K562 (cell line): ENCODE data around the gene ARID5B. TPM values are rescaled to one million over a fixed set of nuclear protein-coding genes. Genes with fewer than 3 reads are reported as not detected.

Source experiments
- ATAC-seq: fragments of 200-7000 bp; cut with Tn5 transposase; 3 replicates; pipeline ENCODE4 v1.9.1; 2020; ENCODE audit warnings: moderate library complexity
- BruUV-seq: library from RNA; stranded (reverse); fragments of 400-500 nt; replicated peaks from 2 replicates; lab custom pipeline; 2021; lab: Mats Ljungman, UMichigan
- CTCF ChIA-PET: fragments of 300-600 bp; formaldehyde crosslinking; extraction: SDS; loops from one replicate; lab custom pipeline; 2021; ENCODE audit warnings: low intra/inter-chr PET ratio; lab: Yijun Ruan, JAX
- POLR2A ChIA-PET: fragments of 300-600, 350-650 bp; sonication (Branson Sonifier 250); formaldehyde crosslinking; extraction: SDS; loops from one replicate; lab custom pipeline; 2021; ENCODE audit warnings: antibody characterized with exemption, inconsistent platforms; lab: Yijun Ruan, JAX
- DNase-seq, 4 experiments: peaks; one replicate each; pipeline versions ENCODE4 v3.0.0 to v3.0.0-alpha.2; 2011 to 2018; ENCODE audit warnings: low spot score in 3 of 4, mixed read lengths in 3 of 4; ENCODE audit errors: extremely low read depth in 1 of 4
- FAIRE-seq: peaks from 2 replicates; lab custom pipeline; 2011; peaks lifted over from hg19 to GRCh38; lab: Jason Lieb, UNC
- H2AFZ ChIP-seq: 2 replicates; pipeline ENCODE4 v1.6.0; 2011; ENCODE audit warnings: low read depth, low read length, control low read depth, inconsistent platforms
- H3K27ac ChIP-seq: fragments of 200-600 bp; 3 replicates; pipeline ENCODE4 v1.8.0; 2011; ENCODE audit warnings: low read depth, mild to moderate bottlenecking, control low read depth, inconsistent platforms, low read length, moderate library complexity, mixed read lengths; ENCODE audit errors: extremely low read depth
- H3K27me3 ChIP-seq, 2 experiments: fragments of 300-600 bp in 1 of 2; 2 replicates in 1 of 2; 3 replicates in 1 of 2; pipeline versions ENCODE4 v1.6.0 to v1.8.0; 2011; ENCODE audit warnings: inconsistent platforms in 2 of 2, low read length in 2 of 2, mild to moderate bottlenecking in 1 of 2, mixed read lengths in 1 of 2, moderate library complexity in 1 of 2; ENCODE audit not compliant: control insufficient read depth in 2 of 2, insufficient read depth in 2 of 2
- H3K36me3 ChIP-seq: fragments of 300-600 bp; 3 replicates; pipeline ENCODE4 v1.8.0; 2011; ENCODE audit warnings: mild to moderate bottlenecking, low read length, inconsistent platforms; ENCODE audit not compliant: control insufficient read depth, insufficient read depth
- H3K4me1 ChIP-seq, 2 experiments: fragments of 200-600 bp in 1 of 2; replicated peaks in 1 of 2; 2 replicates in 1 of 2; 3 replicates in 1 of 2; pipeline versions ENCODE4 v1.5.1 to v1.8.0; 2011; ENCODE audit warnings: inconsistent platforms in 2 of 2, low read length in 2 of 2, mild to moderate bottlenecking in 1 of 2, mixed read lengths in 1 of 2, moderate library complexity in 1 of 2; ENCODE audit not compliant: control insufficient read depth in 2 of 2, insufficient read depth in 2 of 2
- H3K4me2 ChIP-seq: 2 replicates; pipeline ENCODE4 v1.6.1; 2011; ENCODE audit warnings: low read length, control low read depth, inconsistent platforms, mixed read lengths; ENCODE audit not compliant: insufficient read depth
- H3K4me3 ChIP-seq: fragments of 200-600 bp; sonication (generic), shearing (Covaris generic); 2 replicates; pipeline ENCODE4 v1.5.1; 2016; ENCODE audit warnings: control low read depth, inconsistent platforms
- H3K79me2 ChIP-seq: fragments of 200-600 bp; 3 replicates; pipeline ENCODE4 v1.8.0; 2011; ENCODE audit warnings: low read length, inconsistent platforms; ENCODE audit not compliant: control insufficient read depth, insufficient read depth
- H3K9ac ChIP-seq, 2 experiments: 2 replicates each; pipeline versions ENCODE4 v1.6.0 to v1.6.1; 2011; ENCODE audit warnings: low read depth in 2 of 2, low read length in 2 of 2, control low read depth in 1 of 2, inconsistent platforms in 1 of 2, mild to moderate bottlenecking in 1 of 2, mixed read lengths in 1 of 2; ENCODE audit not compliant: insufficient read depth in 1 of 2
- H3K9me1 ChIP-seq: one replicate; pipeline ENCODE4 v1.6.0; 2011; ENCODE audit warnings: inconsistent platforms, mild to moderate bottlenecking, low read length, moderate library complexity; ENCODE audit not compliant: control insufficient read depth, insufficient read depth
- H3K9me3 ChIP-seq: replicated peaks from 2 replicates; pipeline ENCODE4 v1.5.1; 2011; ENCODE audit warnings: low read depth, low read length, inconsistent platforms; ENCODE audit not compliant: control insufficient read depth, insufficient read depth
- H4K20me1 ChIP-seq: replicated peaks from 2 replicates; pipeline ENCODE4 v1.6.1; 2011; ENCODE audit warnings: low read length, inconsistent platforms, mixed read lengths; ENCODE audit not compliant: control insufficient read depth, insufficient read depth
- DNMT1 ChIP-seq: fragments of 450-650 bp; IDR thresholded peaks from 2 replicates; pipeline ENCODE4 v1.6.1; 2016; ENCODE audit warnings: antibody characterized with exemption, mild to moderate bottlenecking
- FOXK2 ChIP-seq, 2 experiments: fragments of 450-650 bp; IDR thresholded peaks in 1 of 2; conservative IDR thresholded peaks in 1 of 2; 2 replicates each; pipeline ENCODE4 v1.6.1; 2016; ENCODE audit warnings: low read depth in 2 of 2, mild to moderate bottlenecking in 1 of 2
- HEY1 ChIP-seq: fragments of 250-450 bp; sonication (Bioruptor Pico); IDR thresholded peaks from 2 replicates; pipeline ENCODE4 v1.5.0; 2020; ENCODE audit warnings: mild to moderate bottlenecking, moderate library complexity, borderline replicate concordance
- NBN ChIP-seq: fragments of 450-650 bp; IDR thresholded peaks from 2 replicates; pipeline ENCODE4 v1.6.1; 2016; ENCODE audit warnings: low read depth, mild to moderate bottlenecking
- NFIX ChIP-seq: fragments of 250-450 bp; sonication (Bioruptor Pico); IDR thresholded peaks from 2 replicates; pipeline ENCODE4 v1.4.0; 2020; ENCODE audit warnings: low read depth, mild to moderate bottlenecking, moderate library complexity
- POLR2AphosphoS5 ChIP-seq: IDR thresholded peaks from 2 replicates; pipeline ENCODE4 v1.6.1; 2011; ENCODE audit warnings: mild to moderate bottlenecking, low read depth, low read length, moderate library complexity; ENCODE audit not compliant: control insufficient read depth, insufficient read depth
- SRSF3 ChIP-seq: fragments of 200-400 bp; formaldehyde crosslinking; IDR thresholded peaks from 2 replicates; pipeline ENCODE4 v1.6.1; 2016; ENCODE audit warnings: mild to moderate bottlenecking, low read length, moderate library complexity; ENCODE audit not compliant: insufficient read depth
- TCF3 ChIP-seq: sonication (generic); formaldehyde crosslinking; IDR thresholded peaks from 2 replicates; pipeline ENCODE4 v1.4.0; 2020; ENCODE audit warnings: mild to moderate bottlenecking, missing genetic modification reagents
- ZBTB7A ChIP-seq: IDR thresholded peaks from 2 replicates; pipeline ENCODE4 v1.6.1; 2011; ENCODE audit warnings: low read depth, mild to moderate bottlenecking, low read length, moderate library complexity, borderline replicate concordance; ENCODE audit not compliant: control insufficient read depth
- ZNF589 ChIP-seq: fragments of 200-800 bp; sonication (Bioruptor generic); IDR thresholded peaks from 2 replicates; pipeline ENCODE4 v1.6.1; 2016; ENCODE audit warnings: low read depth, missing genetic modification characterization, missing compliant biosample characterization
- WGBS: fragments of 100-300 bp; shearing (Covaris generic); methylation state at CpG from one replicate; pipeline ENCODE4 v1.1.6; 2016; ENCODE audit warnings: low coverage, mixed read lengths; ENCODE audit not compliant: insufficient coverage; ENCODE audit errors: missing lambda C conversion rate; 5-methylcytosine and 5-hydroxymethylcytosine counted together
- in situ Hi-C: fragments of 300-500 bp; cut with MboI; formaldehyde crosslinking; loops from 4 replicates; pipeline ENCODE4 v1.15.0; 2018; ENCODE audit warnings: inconsistent platforms, mixed read lengths
- intact Hi-C: fragments of 100-400 bp; cut with micrococcal nuclease; formaldehyde crosslinking; loops from 2 replicates; pipeline ENCODE4 v1.14.2; 2022
- polyA plus RNA-seq, 8 experiments: library from polyadenylated mRNA; depleted of rRNA in 4 of 8; stranded (reverse) in 5 of 8; unstranded in 3 of 8; fragments of >200 nt; fragmentation: Nextera tagmentation in 2 of 8; fragmentation: Illumina TruSeq in 1 of 8; extraction: Ambion mirVana in 2 of 8; extraction: Trizol in 1 of 8; gene quantifications; 2 replicates each; pipeline versions ENCODE4 v1.2.1 to v1.2.3, GENCODE V29; 2011 to 2014; ENCODE audit warnings: inconsistent platforms in 1 of 8, missing spikeins in 1 of 8
- total RNA-seq, 7 experiments: library from RNA; depleted of rRNA in 6 of 7; stranded (reverse); fragments of >200 nt in 6 of 7; fragmentation: Illumina TruSeq in 2 of 7; extraction: Trizol in 2 of 7; gene quantifications; 2 replicates each; pipeline versions ENCODE4 v1.2.1 to v1.2.3, GENCODE V29; 2011 to 2021; ENCODE audit warnings: low replicate concordance in 1 of 7
- TF ChIP-seq, protein P1 (sequence below): fragments of 450-650 bp; conservative IDR thresholded peaks from 2 replicates; pipeline ENCODE4 v1.6.1; 2016; ENCODE audit warnings: missing genetic modification characterization, low read depth, mild to moderate bottlenecking, control low read depth, missing compliant biosample characterization
- TF ChIP-seq, protein P2 (sequence below): fragments of 450-650 bp; IDR thresholded peaks from 2 replicates; pipeline ENCODE4 v1.6.1; 2016; ENCODE audit warnings: low read depth, mild to moderate bottlenecking, moderate library complexity
- TF ChIP-seq, protein P3 (sequence below): sonication (generic); formaldehyde crosslinking; IDR thresholded peaks from 2 replicates; pipeline ENCODE4 v1.8.1; 2023; ENCODE audit warnings: mild to moderate bottlenecking, missing genetic modification reagents, moderate library complexity

Gene ARID5B
- total and polyA plus RNA-seq, 9 of the 15 experiments (the other 6 are each of a cell fraction or from before 2014, with no cell fraction given): 0.48 to 1.6 (median 0.80) TPM

DNA sequence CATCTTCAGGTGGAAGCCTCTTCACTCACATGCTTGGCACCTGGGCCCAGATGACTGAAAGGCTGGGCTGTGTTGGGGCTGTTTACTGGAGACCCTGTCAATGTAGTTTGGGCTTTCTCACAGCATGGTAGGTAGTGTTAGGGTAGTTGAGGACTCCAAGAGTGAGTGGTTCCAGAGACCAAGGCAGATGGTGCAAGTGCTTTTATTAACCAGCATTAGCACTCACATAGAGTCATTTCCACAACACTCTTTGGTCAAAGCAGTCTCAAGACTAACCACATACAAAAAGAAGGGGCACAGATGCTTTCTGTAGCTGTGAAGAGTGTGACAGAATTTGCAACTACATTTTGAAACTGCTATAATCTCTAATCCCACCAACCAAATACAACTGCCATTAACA, 232.1 kb downstream of the ARID5B start (continued):
- TF ChIP-seq POLR2AphosphoS5 (no peak), NFIX (CRISPR knock-in tag) (no peak), HEY1 (CRISPR knock-in tag) (no peak), ZBTB7A (no peak), NBN (no peak), ZNF589 (CRISPR knock-in tag) (no peak), TCF3 (CRISPR knock-in tag) (no peak)
- TF ChIP-seq, protein P1, sequence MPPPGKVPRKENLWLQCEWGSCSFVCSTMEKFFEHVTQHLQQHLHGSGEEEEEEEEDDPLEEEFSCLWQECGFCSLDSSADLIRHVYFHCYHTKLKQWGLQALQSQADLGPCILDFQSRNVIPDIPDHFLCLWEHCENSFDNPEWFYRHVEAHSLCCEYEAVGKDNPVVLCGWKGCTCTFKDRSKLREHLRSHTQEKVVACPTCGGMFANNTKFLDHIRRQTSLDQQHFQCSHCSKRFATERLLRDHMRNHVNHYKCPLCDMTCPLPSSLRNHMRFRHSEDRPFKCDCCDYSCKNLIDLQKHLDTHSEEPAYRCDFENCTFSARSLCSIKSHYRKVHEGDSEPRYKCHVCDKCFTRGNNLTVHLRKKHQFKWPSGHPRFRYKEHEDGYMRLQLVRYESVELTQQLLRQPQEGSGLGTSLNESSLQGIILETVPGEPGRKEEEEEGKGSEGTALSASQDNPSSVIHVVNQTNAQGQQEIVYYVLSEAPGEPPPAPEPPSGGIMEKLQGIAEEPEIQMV (tag): no peak
- TF ChIP-seq, protein P2, sequence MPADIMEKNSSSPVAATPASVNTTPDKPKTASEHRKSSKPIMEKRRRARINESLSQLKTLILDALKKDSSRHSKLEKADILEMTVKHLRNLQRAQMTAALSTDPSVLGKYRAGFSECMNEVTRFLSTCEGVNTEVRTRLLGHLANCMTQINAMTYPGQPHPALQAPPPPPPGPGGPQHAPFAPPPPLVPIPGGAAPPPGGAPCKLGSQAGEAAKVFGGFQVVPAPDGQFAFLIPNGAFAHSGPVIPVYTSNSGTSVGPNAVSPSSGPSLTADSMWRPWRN: no peak

DNA sequence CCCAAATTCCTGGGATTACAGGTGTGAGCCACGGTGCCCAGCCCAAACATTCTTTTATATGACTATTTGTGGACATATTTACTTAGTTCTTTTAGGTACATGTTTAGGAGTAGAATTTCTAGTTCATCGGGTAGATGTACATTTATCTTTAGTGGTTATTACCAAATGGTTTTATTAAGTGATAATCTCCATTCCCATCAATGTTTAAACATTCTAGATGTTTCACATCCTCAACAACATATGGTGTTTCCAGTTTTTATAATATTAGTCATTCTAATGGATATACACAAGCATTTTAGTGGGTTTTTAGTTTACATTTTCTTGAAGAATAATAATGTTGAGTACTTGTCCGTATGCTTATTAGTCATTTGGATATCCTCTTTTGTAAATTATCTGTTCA, 235.4 kb downstream of the ARID5B start:
- no peak for FAIRE-seq
- H3K4me2 ChIP-seq: no peak overlapping the region
- BruUV-seq: no TSS peak

More for the DNA sequence above, 235.4 kb downstream of the ARID5B start:
- in situ Hi-C loops (no loop called here), intact Hi-C loops (no loop called here)
- ChIA-PET POLR2A (no interaction called here), CTCF (no interaction called here)
- Histone ChIP-seq H2AFZ (no peak overlapping the region), H3K9me3 (no peaks in the 10 kb centered on the region), H3K9me1 (no peaks in the 10 kb centered on the region), H4K20me1 (no peaks in the 10 kb centered on the region), H3K4me3 (no peak overlapping the region), H3K36me3 (no peaks in the 10 kb centered on the region), H3K9ac (no peak overlapping the region), H3K4me1 (no peaks in the 10 kb centered on the region), H3K27me3 (no peaks in the 10 kb centered on the region), H3K79me2 (no peaks in the 10 kb centered on the region), H3K27ac (no peak overlapping the region)
- TF ChIP-seq SRSF3 (no peak), FOXK2 (conservative IDR thresholded peaks at IDR 0.05 in 1 of 2, IDR thresholded peaks at IDR 0.05 in 1 of 2; ENCODE audit: low read depth in 2 of 2) (no peak), DNMT1 (no peak)
- TF ChIP-seq, protein P3, sequence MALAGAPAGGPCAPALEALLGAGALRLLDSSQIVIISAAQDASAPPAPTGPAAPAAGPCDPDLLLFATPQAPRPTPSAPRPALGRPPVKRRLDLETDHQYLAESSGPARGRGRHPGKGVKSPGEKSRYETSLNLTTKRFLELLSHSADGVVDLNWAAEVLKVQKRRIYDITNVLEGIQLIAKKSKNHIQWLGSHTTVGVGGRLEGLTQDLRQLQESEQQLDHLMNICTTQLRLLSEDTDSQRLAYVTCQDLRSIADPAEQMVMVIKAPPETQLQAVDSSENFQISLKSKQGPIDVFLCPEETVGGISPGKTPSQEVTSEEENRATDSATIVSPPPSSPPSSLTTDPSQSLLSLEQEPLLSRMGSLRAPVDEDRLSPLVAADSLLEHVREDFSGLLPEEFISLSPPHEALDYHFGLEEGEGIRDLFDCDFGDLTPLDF: no peak
- WGBS: 5% methylated on average over 3 of the region's 3 CpGs
- ATAC-seq: no peak
- no peak for DNase-seq
